ENCODE measurements around the gene PRR35. TPM values are rescaled to one million over a fixed set of nuclear protein-coding genes. Genes with fewer than 3 reads are reported as not detected.

The PRR35 gene
- polyA plus RNA-seq, 3 donors: not detected

DNA sequence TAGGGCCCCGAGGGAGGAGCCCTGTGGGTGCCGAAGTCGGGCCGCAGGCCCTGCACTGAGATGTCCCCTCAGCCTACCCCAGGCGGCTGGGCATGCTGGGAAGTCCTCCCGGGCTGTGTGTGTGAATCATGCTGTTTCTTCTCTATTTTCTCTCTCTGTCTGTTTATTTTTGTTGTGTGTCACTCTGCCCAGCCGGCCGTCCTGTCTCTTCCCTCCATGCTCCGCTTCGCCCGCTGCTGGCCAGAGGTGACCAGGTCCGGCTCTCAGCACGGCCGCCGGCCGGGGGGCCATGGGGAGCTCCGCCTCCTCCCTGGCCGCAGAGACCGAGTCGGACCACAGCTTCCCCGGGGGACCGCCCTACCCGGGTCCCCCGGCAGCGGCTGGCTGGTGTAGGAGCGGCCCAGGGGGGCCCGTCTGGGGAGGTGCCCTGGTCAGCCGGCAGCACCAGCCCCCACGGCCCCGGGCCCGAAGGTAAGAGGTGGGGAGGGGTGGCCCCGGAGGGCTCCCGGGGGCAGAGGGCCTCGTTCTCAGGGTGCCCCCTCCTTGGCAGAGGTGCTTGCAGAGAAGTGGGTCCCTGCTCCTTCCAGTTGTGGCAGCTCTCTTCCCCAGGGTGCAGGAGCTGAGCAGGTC, 20.2 kb upstream of the PRR35 start:
- H3K27ac ChIP-seq (ENCODE audit: low read depth in 1 of 2, low read length in 2 of 2): no peak overlapping the region
- Mint-ChIP-seq H3K9me3 (no peaks in the 10 kb centered on the region), H3K36me3 (peaks cover 22 to 38% of the 10 kb centered on the region in 2 donors), H3K4me3 (no peak overlapping the region), H3K27me3 (ENCODE audit: low read depth in 3 of 3) (no peaks in the 10 kb centered on the region), H3K27ac (no peak overlapping the region), H3K4me1 (peaks cover 3% of the 10 kb centered on the region)
- TF ChIP-seq, protein P1, sequence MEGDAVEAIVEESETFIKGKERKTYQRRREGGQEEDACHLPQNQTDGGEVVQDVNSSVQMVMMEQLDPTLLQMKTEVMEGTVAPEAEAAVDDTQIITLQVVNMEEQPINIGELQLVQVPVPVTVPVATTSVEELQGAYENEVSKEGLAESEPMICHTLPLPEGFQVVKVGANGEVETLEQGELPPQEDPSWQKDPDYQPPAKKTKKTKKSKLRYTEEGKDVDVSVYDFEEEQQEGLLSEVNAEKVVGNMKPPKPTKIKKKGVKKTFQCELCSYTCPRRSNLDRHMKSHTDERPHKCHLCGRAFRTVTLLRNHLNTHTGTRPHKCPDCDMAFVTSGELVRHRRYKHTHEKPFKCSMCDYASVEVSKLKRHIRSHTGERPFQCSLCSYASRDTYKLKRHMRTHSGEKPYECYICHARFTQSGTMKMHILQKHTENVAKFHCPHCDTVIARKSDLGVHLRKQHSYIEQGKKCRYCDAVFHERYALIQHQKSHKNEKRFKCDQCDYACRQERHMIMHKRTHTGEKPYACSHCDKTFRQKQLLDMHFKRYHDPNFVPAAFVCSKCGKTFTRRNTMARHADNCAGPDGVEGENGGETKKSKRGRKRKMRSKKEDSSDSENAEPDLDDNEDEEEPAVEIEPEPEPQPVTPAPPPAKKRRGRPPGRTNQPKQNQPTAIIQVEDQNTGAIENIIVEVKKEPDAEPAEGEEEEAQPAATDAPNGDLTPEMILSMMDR (IDR thresholded peaks at IDR 0.05): no peak
- intact Hi-C loops (cut with micrococcal nuclease): no loop called here
- H4K20me1 ChIP-seq (ENCODE audit: insufficient read depth, low read length): peaks cover 95% of the 10 kb centered on the region
- no peaks in the 10 kb centered on the region for H3K27me3 ChIP-seq (ENCODE audit: control insufficient read depth in 2 of 2, insufficient read depth in 2 of 2, low read length in 2 of 2)
- H3K9me3 ChIP-seq (replicated peaks in 1 of 2; ENCODE audit: control insufficient read depth in 1 of 2, insufficient read depth in 1 of 2, low read length in 2 of 2): no peaks in the 10 kb centered on the region
- peaks cover 8 to 10% of the 10 kb centered on the region in 2 donors for H3K4me1 ChIP-seq (ENCODE audit: control insufficient read depth in 1 of 2, insufficient read depth in 2 of 2, low read length in 2 of 2)
- H3K36me3 ChIP-seq (replicated peaks in 1 of 2; ENCODE audit: control insufficient read depth in 1 of 2, insufficient read depth in 2 of 2, low read length in 2 of 2): peaks cover 28 to 46% of the 10 kb centered on the region in 2 donors
- no peak for DNase-seq
- no peak overlapping the region for H3K9ac ChIP-seq (ENCODE audit: insufficient read depth, low read length, poor library complexity, severe bottlenecking)
- peaks cover 75% of the 10 kb centered on the region for H3K79me2 ChIP-seq (ENCODE audit: insufficient read depth, low read length)
- no peak overlapping the region for H2AFZ ChIP-seq (ENCODE audit: insufficient read depth, low read depth, low read length, poor library complexity, severe bottlenecking)
- H3K4me3 ChIP-seq (replicated peaks in 1 of 3; ENCODE audit: low read depth in 2 of 3, low read length in 3 of 3): no peak overlapping the region
- WGBS (ENCODE audit: insufficient coverage): 99% methylated on average over 23 of the region's 34 CpGs
- no peak overlapping the region for H3K4me2 ChIP-seq (replicated peaks; ENCODE audit: extremely low read depth, low read length, poor library complexity, severe bottlenecking)

DNA sequence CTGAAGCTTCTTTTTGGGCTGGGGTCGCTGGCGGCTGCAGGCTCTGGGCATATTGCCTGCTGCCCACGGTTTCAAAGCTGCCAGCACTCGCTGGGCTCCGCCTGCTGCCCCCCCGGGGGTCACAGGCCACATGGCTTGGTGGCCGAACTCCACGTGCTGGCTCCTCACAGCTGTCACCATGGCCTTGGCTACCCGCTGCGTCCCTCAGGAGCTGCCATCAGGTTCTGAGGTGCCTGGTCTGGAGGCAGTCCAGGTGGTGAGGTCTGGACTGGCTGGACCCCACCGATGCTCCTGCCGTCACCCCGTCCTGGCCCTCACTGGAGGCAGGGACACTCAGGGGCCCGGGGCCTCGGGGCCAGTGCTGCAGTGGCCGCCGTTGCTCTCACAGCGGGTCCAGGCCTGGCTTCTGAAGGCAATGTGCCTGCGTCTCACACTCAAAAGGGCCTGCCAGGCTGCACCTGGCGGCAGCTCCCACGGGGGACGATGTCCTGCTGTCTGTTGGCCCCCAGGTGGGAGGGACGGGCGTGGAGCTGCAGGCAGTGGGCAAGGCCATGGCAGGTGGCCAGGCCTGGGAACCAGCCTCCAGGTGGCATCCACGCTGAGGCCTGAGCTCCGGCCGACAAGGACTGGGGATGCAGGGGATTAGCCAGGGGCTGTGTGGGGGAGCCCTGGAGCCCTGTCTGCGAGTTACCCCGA, 19.4 kb upstream of the PRR35 start:
- Histone ChIP-seq H3K79me2 (ENCODE audit: insufficient read depth, low read length) (peaks cover 67% of the 10 kb centered on the region), H3K9me3 (replicated peaks in 1 of 2; ENCODE audit: control insufficient read depth in 1 of 2, insufficient read depth in 1 of 2, low read length in 2 of 2) (no peaks in the 10 kb centered on the region), H4K20me1 (ENCODE audit: insufficient read depth, low read length) (peaks cover 95% of the 10 kb centered on the region), H3K4me2 (replicated peaks; ENCODE audit: extremely low read depth, low read length, poor library complexity, severe bottlenecking) (no peak overlapping the region), H2AFZ (ENCODE audit: insufficient read depth, low read depth, low read length, poor library complexity, severe bottlenecking) (no peak overlapping the region), H3K36me3 (replicated peaks in 1 of 2; ENCODE audit: control insufficient read depth in 1 of 2, insufficient read depth in 2 of 2, low read length in 2 of 2) (peaks cover 24 to 46% of the 10 kb centered on the region in 2 donors), H3K27me3 (ENCODE audit: control insufficient read depth in 2 of 2, insufficient read depth in 2 of 2, low read length in 2 of 2) (no peaks in the 10 kb centered on the region), H3K4me3 (replicated peaks in 1 of 3; ENCODE audit: low read depth in 2 of 3, low read length in 3 of 3) (no peak overlapping the region), H3K27ac (ENCODE audit: low read depth in 1 of 2, low read length in 2 of 2) (no peak overlapping the region), H3K4me1 (ENCODE audit: control insufficient read depth in 1 of 2, insufficient read depth in 2 of 2, low read length in 2 of 2) (peaks cover under 1 to 2% of the 10 kb centered on the region in 2 donors), H3K9ac (ENCODE audit: insufficient read depth, low read length, poor library complexity, severe bottlenecking) (no peak overlapping the region)
- no peak for DNase-seq
- Mint-ChIP-seq H3K27ac (no peak overlapping the region), H3K36me3 (peaks cover 22 to 35% of the 10 kb centered on the region in 2 donors), H3K9me3 (no peaks in the 10 kb centered on the region), H3K4me1 (no peaks in the 10 kb centered on the region), H3K27me3 (ENCODE audit: low read depth in 3 of 3) (no peaks in the 10 kb centered on the region), H3K4me3 (no peak overlapping the region)
- WGBS (ENCODE audit: insufficient coverage): 98% methylated on average over 29 of the region's 29 CpGs
- TF ChIP-seq, protein P1 (IDR thresholded peaks at IDR 0.05): no peak
- intact Hi-C loops (cut with micrococcal nuclease): no loop called here
